GM12875 (cell line): ENCODE measurements around the gene ACBD4.

Experiments used
- H3K4me3 ChIP-seq: one replicate; pipeline ENCODE4 v1.5.1; 2011; ENCODE audit warnings: low read depth, low read length, control low read depth
- CTCF ChIP-seq: IDR thresholded peaks from 2 replicates; pipeline ENCODE4 v1.5.1; 2011; ENCODE audit warnings: low read depth, mild to moderate bottlenecking, control low read depth, inconsistent platforms, low read length, moderate library complexity, borderline replicate concordance; ENCODE audit not compliant: insufficient read depth

Gene ACBD4

GRCh38 chr17:45161288-45162024, 26.0 kb downstream of the ACBD4 start, which contains the start of gene HEXIM2:
TSS of gene HEXIM2 (plus strand) at chr17:45161875. CDS start at chr17:45162794, 919 bp downstream.
- TF ChIP-seq CTCF = no peak
- peak within 1 kb of the TSS; percentile 76 for H3K4me3 ChIP-seq

- no peak for TF ChIP-seq CTCF
- peak overlapping the region; percentile 37 for H3K4me3 ChIP-seq
Measured at GRCh38 chr17:45162025-45162687, 26.7 kb downstream of the ACBD4 start.

- no peak overlapping the region for H3K4me3 ChIP-seq
- no peak for TF ChIP-seq CTCF
Measured at GRCh38 chr17:45164734-45165269, 29.3 kb downstream of the ACBD4 start.

- no peak overlapping the region for H3K4me3 ChIP-seq
- no peak for TF ChIP-seq CTCF
Measured at GRCh38 chr17:45168991-45169752, 33.7 kb downstream of the ACBD4 start.

- TF ChIP-seq CTCF = no peak
- no peak overlapping the region for H3K4me3 ChIP-seq
Measured at GRCh38 chr17:45170280-45170930, 34.9 kb downstream of the ACBD4 start.

- TF ChIP-seq CTCF = no peak
- no peak overlapping the region for H3K4me3 ChIP-seq
Measured at GRCh38 chr17:45170931-45171337, 35.4 kb downstream of the ACBD4 start.
